NCI-H69 (cell line): ENCODE results near the gene RIMBP2.

ENCODE experiments used
- DNase-seq: peaks from one replicate; lab custom pipeline; 2025; lab: John Stamatoyannopoulos, UW

RIMBP2 gene

GRCh38 chr12:130414381-130414780 lies 301.7 kb downstream of the RIMBP2 start:
- no peak for DNase-seq

- DNase-seq, result no peak
Observed at GRCh38 chr12:130413909-130414308, 302.2 kb downstream of the RIMBP2 start.

GRCh38 chr12:130412384-130412783 lies 303.7 kb downstream of the RIMBP2 start:
- DNase-seq, result no peak

- no peak for DNase-seq
Observed at GRCh38 chr12:130405332-130405731, 310.8 kb downstream of the RIMBP2 start.

GRCh38 chr12:130401703-130402102 lies 314.4 kb downstream of the RIMBP2 start:
- DNase-seq, result peak; percentile 1

GRCh38 chr12:130398100-130398848 lies 317.8 kb downstream of the RIMBP2 start:
- DNase-seq, result no peak

- DNase-seq, result no peak
Observed at GRCh38 chr12:130396667-130397066, 319.4 kb downstream of the RIMBP2 start.

GRCh38 chr12:130394906-130395305 lies 321.2 kb downstream of the RIMBP2 start:
- no peak for DNase-seq

GRCh38 chr12:130391186-130391585 lies 324.9 kb downstream of the RIMBP2 start:
- DNase-seq, result no peak

GRCh38 chr12:130385193-130385592 lies 330.9 kb downstream of the RIMBP2 start:
- no peak for DNase-seq

GRCh38 chr12:130384234-130384633 lies 331.9 kb downstream of the RIMBP2 start:
- DNase-seq, result no peak

GRCh38 chr12:130382818-130383217 lies 333.3 kb downstream of the RIMBP2 start:
- no peak for DNase-seq

GRCh38 chr12:130375296-130376287 lies 340.5 kb downstream of the RIMBP2 start:
- DNase-seq, result no peak

- DNase-seq, result no peak
Observed at GRCh38 chr12:130374083-130374482, 342.0 kb downstream of the RIMBP2 start.

GRCh38 chr12:130372936-130373335 lies 343.2 kb downstream of the RIMBP2 start:
- no peak for DNase-seq

- DNase-seq, result no peak
Observed at GRCh38 chr12:130371296-130371695, 344.8 kb downstream of the RIMBP2 start.

GRCh38 chr12:130369816-130370215 lies 346.3 kb downstream of the RIMBP2 start:
- DNase-seq, result no peak

- DNase-seq, result no peak
Observed at GRCh38 chr12:130367523-130367922, 348.6 kb downstream of the RIMBP2 start.

- no peak for DNase-seq
Observed at GRCh38 chr12:130367003-130367402, 349.1 kb downstream of the RIMBP2 start.

- no peak for DNase-seq
Observed at GRCh38 chr12:130366159-130366558, 349.9 kb downstream of the RIMBP2 start.

- DNase-seq, result no peak
Observed at GRCh38 chr12:130364578-130364977, 351.5 kb downstream of the RIMBP2 start.

GRCh38 chr12:130362060-130362459 lies 354.0 kb downstream of the RIMBP2 start:
- no peak for DNase-seq
